Left lobe of liver (tissue), 2 donors: Measurements from ENCODE around the gene APOB. TPM values are rescaled to one million over a fixed set of nuclear protein-coding genes. Genes with fewer than 3 reads are reported as not detected.

ENCODE experiments used
- ATAC-seq: fragments of 200-7000 bp; cut with Tn5 transposase; one replicate; pipeline ENCODE4 v1.9.1; 2020; ENCODE audit warnings: mild to moderate bottlenecking, moderate library complexity
- DNase-seq: peaks from one replicate; pipeline ENCODE4 v3.0.0-alpha.2; 2020; ENCODE audit warnings: low spot score
- total RNA-seq: library from RNA; stranded (reverse); gene quantifications from one replicate; pipeline ENCODE4 v1.2.1, GENCODE V29; 2021
- donor health status: DM: no; HTN: no; CAD: no; lungs with moderate emphysema.
- donor health status: DM: no; HTN: yes; CAD: no.

Gene APOB, protein sequence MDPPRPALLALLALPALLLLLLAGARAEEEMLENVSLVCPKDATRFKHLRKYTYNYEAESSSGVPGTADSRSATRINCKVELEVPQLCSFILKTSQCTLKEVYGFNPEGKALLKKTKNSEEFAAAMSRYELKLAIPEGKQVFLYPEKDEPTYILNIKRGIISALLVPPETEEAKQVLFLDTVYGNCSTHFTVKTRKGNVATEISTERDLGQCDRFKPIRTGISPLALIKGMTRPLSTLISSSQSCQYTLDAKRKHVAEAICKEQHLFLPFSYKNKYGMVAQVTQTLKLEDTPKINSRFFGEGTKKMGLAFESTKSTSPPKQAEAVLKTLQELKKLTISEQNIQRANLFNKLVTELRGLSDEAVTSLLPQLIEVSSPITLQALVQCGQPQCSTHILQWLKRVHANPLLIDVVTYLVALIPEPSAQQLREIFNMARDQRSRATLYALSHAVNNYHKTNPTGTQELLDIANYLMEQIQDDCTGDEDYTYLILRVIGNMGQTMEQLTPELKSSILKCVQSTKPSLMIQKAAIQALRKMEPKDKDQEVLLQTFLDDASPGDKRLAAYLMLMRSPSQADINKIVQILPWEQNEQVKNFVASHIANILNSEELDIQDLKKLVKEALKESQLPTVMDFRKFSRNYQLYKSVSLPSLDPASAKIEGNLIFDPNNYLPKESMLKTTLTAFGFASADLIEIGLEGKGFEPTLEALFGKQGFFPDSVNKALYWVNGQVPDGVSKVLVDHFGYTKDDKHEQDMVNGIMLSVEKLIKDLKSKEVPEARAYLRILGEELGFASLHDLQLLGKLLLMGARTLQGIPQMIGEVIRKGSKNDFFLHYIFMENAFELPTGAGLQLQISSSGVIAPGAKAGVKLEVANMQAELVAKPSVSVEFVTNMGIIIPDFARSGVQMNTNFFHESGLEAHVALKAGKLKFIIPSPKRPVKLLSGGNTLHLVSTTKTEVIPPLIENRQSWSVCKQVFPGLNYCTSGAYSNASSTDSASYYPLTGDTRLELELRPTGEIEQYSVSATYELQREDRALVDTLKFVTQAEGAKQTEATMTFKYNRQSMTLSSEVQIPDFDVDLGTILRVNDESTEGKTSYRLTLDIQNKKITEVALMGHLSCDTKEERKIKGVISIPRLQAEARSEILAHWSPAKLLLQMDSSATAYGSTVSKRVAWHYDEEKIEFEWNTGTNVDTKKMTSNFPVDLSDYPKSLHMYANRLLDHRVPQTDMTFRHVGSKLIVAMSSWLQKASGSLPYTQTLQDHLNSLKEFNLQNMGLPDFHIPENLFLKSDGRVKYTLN (N-terminal part only)
- total RNA-seq = 2,405 TPM

GRCh38 chr2:21043744-21044532, at the start of gene APOB:
Gene APOB, minus strand, starts transcription at chr2:21044073. Its CDS starts 128 bp downstream, at chr2:21043945.
- ATAC-seq = peak; percentile 58

GRCh38 chr2:21092308-21092869, 48.5 kb upstream of the APOB start:
- ATAC-seq = peak; percentile 64
- DNase-seq = peak; percentile 71

More at GRCh38 chr2:21043744-21044532, at the start of gene APOB:
- peak; percentile 95 for DNase-seq

- no peak for DNase-seq
- ATAC-seq = no peak
Observed at GRCh38 chr2:21084401-21084800, 40.5 kb upstream of the APOB start.

DNA sequence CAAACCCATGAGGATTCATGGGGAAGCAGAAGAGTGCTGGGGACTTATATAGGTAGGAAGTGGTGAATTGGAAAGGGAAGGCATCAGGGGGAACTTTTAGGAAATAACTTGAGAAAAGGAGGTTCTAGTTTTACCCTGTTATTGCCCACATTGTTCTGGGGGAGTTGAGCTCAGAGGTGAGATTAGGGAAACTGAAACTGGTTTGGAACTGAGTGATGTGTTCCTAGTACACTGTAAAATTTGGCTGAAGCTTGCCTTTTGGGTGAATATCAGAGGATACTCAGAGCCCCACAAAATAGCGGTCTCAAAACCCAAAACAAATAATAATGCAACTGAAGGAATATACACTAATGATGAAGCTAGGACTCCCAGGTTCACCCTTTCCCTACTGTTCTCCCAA, 39.6 kb upstream of the APOB start:
- peak; percentile 61 for ATAC-seq
- DNase-seq = no peak

DNA sequence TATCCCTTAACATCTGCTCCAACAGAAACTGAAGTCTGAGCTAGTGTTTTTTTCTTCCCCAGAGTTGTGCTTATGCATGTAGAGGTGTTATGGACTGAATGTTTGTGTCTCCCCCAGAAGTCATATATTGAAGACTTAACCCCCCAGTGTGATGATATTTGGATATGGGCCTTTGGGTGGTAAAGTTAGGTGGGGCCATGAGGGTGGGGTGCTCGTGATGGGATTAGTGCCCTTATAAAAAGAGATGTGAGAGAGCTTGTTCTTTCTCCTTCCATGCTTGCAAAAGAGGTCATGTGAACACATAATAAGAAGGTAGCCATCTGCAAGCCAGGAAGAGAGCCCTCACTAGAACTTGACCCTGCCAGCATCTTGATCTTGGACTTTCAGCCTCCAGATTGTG, 34.4 kb upstream of the APOB start:
- DNase-seq (no peak), ATAC-seq (no peak)

DNA sequence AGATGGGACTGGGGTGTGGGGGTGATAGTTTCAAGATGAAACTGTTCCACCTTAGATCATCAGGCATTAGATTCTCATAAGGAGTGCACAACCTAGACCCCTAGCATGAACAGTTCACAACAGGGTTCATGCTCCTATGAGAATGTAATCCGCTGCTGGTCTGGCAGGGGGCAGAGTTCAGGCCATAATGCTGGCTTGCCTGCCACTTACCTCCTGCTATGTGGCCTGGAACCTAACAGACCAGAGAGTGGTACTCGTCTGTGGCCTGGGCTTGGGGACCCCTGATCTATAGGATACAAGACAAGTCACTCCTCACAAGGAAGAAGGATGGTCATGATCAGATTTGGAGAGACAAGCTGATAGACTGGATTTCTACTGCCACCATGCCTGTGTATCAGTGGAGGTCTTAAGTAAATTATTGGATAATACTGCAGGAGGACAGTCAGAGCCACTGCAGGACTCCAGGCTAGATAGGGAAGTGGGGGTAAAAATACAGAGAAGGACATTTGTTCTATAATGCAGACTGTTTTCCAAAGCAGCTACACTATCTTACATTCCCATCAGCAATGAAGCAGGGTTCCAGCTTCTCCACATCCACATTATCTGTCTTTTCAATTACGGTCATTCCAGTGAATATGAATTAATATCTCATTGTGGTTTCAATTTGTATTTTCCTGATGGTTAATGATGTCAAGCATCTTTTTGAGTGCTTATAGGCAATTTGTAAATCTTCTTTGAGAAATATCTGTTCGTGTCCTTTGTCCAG, 28.8 kb upstream of the APOB start:
- DNase-seq (no peak), ATAC-seq (peak; percentile 69)

GRCh38 chr2:21070341-21071257, 26.7 kb upstream of the APOB start:
- DNase-seq (peak; percentile 68), ATAC-seq (peak; percentile 72)

DNA sequence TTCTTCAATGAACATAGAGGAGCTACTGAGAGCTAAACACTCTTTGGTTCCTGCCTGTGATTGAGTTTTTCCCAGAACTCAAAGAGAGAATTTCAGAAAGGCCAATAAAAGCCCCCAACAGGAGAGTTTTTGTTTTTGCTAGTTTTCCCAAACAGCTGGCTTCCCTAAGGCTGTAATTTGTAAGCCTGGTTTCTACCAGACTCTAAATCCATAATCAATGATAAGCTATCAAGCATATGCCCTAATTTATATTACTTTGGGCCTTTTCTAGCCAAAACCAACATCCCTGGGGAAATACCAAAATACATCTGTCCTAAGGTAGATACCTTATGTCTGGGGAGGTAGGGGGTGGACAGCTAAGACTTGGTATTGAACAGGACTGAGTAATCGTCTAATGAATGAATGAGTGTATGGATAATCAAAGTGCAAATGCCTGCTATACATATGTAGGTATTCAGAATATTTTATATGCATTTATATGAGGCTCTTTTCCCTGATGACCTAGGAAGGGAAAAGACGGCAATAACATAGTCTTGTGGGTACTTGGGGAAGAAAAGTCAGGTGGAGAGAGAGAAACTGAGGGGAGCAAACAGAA, 26.0 kb upstream of the APOB start:
- ATAC-seq (no peak), DNase-seq (no peak)

- no peak for ATAC-seq
- DNase-seq = no peak
Observed at GRCh38 chr2:21067859-21068537, 24.1 kb upstream of the APOB start.

GRCh38 chr2:21067125-21067524, 23.3 kb upstream of the APOB start:
- peak; percentile 65 for ATAC-seq
- no peak for DNase-seq

DNA sequence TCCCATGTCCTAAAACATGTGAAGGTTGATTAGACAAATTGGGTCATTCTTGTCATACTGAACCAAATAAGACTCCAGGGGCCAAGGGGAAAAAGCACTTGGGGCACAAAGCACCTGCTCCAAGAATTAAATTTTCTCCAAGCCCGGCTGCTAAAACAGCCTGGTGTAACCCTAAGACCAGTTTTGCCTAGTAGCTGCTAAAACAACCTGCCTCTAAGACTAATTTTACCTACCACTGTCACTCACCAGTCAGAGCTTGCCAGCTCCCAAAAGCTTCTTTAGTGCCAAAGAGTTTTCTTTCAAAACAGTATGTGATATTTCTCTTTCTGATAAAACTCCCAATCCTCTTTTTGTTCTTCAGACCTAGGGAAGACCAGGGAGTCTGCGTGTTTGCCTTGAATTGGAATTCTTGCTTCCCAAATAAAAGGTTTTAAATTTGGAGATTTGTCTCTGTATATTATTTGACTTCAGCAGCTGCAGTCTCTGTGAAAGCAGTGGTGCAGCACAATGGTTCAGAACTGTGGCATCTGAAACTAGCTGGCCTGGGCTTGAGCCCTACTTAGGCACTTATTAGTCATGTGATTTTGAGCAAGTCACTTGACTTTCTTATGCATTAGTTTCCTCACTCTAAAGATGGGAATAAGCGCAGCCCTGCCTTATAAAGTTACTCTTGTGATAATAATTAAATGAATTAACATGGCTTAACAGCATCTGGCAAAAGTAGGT, 16.2 kb upstream of the APOB start:
- ATAC-seq (no peak), DNase-seq (no peak)

DNA sequence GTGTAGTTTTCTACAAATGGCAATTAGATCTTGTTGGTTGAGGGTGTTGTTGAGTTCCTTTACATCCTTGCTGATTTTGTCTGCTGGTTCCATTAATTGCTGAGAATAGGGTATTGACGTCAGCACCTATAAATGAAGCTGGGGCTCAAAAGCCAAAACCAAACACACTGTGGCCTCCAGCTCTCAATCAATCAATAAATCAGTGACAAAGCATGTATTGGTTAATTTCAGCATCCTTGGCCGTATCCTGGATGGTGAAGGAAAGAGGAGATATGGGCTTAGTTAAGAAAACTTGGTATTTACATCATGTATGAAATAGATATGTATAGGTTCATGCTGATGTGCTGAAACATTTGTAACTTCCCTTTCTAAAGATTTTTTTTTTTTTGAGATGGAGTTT, 13.2 kb upstream of the APOB start:
- DNase-seq (no peak), ATAC-seq (no peak)

- DNase-seq (no peak), ATAC-seq (no peak)
Observed at GRCh38 chr2:21055879-21056790, 12.3 kb upstream of the APOB start.

DNA sequence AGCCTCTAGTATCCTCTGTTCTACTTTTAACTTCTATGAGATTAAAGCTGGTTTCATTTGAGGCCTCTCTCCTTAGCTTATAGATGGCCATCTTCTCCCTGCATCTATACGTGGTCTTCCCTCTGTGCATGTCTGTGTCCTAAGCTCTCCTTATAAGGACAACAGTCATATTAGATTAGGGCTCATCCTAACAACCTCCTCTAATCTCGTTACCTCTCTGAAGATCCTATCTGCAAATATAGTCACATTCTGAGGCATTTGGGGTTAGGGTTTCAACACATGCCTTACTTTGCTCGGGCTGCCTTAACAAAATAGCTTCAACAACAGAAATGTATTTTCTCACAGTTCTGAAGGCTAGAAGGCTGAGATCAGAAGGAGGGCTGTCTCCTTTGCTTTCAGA, 11.6 kb upstream of the APOB start:
- no peak for ATAC-seq
- DNase-seq = no peak

- no peak for ATAC-seq
- DNase-seq = no peak
Observed at GRCh38 chr2:21054011-21054410, 10.1 kb upstream of the APOB start.
